HS-27A (cell line): Measurements from ENCODE around the gene FAM171A1.
"Not testable (repeated sequence)": the region's sequence is repeated elsewhere in the genome, so short reads cannot be mapped to it uniquely, and the experiment has no call there.

Source experiments
- DNase-seq: peaks from one replicate; pipeline ENCODE4 v3.0.0-alpha.2; 2012; ENCODE audit warnings: low read depth, missing footprints

Gene FAM171A1

DNA sequence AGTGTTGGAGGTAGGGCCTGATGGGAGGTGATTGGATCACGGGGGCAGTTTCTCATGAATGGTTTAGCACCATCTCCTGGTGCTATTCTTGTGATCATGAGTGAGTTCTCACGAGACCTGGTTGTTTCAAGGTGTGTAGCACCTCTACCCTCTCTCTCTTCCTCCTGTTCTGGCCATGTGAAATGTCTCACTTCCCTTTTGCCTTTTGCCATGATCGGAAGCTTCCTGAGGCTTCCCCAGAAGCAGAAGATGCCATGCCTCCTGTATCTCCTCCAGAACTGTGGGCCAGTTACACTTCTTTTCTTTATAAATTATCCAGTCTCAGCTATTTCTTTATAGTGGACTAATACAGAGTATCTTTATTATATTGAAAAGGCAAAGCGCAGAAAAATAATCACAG, 90.1 kb downstream of the FAM171A1 start:
- DNase-seq, result no peak

DNA sequence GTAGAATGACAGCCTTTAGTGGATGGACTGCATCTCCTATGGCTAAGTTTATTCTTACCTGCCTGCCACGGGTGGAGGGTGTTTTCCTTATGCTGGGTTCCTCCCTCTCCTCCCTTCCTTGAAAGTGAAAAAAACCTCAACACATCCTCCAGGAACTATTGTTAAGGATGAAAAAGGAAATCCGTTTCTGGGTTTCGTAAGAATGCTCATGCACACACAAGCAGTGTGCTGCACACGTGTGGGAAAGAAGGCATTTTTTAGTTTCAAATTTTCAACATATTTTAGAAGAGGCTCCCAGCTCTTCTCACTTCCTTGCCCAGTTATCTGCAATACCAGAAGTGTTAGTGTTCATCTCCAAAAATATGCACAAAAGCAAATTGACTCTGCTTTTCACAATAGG, 90.6 kb downstream of the FAM171A1 start:
- DNase-seq, result no peak

DNA sequence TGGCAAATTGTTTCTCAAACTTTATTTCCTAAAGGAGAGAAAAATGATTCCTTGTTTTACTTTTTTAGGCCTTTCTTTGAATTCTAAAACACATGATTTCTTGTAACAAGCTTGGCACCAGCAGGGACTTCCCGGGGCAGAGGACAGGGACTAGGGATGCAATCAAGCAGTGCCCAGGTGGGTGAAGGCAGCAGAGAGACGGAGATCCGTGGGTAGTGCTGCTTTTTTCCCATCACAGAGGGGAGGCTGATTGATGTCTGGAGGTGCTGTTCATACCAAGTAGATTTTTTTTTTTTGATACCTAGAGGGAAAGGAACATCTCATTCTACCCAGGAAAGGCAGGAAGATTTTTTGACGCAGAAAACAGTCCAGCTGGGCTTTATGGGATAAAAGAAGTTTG, 91.9 kb downstream of the FAM171A1 start:
- DNase-seq, result no peak

DNA sequence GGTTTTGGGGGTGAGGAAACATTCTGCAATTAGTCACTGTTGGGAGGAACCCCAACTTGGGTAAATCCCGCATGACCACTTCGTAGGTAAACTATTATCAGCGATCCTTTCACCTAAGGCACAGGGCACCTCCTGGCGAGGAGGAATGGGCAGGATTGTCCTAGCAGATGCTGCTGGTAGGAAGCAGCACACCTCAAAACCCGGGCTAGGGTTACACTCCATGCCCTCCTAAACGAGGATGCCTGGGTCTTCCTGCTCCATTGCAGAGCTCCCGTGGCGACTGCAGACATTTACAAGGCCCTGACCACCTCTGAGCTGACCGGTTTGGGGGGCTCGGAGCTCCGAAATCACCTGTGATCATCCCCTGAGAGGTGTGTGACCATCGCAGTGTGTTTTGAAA, 92.3 kb downstream of the FAM171A1 start:
- DNase-seq, result no peak

DNA sequence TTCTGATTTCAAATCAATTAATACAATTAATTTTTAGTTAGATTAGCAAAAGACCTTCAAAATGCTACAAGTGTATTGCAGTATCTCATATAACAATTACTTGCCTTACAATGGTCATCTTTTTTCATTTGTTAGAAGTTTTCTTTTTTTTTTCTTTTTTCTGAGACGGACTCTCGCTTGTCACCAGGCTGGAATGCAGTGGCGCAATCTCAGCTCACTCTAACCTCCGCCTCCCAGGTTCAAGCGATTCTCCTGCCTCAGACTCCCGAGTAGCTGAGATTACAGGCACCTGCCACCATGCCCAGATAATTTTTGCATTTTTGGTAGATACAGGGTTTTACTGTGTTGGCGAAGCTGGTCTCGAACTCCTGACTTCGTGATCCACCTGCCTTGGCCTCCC, 95.0 kb downstream of the FAM171A1 start:
- not testable (repeated sequence) for DNase-seq

DNA sequence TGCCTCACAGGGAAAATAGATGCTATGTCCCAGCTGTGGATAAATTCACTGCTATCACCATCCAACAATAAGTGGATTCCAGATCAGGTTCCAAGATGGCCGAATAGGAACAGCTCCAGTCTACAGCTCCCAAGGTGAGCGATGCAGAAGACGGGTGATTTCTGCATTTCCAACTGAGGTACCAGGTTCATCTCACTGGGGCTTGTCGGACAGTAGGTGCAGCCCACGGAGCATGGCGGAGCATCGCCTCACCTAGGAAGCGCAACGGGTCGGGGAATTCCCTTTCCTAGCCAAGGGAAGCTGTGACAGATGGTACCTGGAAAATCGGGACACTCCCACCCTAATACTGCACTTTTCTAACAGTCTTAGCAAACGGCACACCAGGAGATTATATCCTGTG, 101.3 kb downstream of the FAM171A1 start:
- not testable (repeated sequence) for DNase-seq

DNA sequence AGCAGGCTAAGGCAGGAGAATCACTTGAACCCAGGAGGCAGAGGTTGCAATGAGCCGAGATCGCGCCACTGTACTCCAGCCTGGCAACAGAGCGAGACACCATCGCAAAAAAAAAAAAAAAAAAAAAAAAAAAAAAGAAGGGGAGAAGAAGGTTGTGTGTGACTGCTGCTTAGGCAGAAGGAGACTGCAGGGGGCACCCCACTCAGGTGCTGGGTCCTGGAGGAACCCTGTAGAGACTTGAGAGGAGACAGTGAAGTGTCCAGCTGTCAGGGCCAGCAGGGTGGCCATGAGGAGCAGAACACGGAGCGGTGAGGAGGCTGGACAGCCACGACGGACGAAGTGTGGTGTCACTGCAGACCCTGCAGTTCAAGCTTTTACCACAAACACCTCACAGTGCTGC, 103.6 kb downstream of the FAM171A1 start:
- no peak for DNase-seq

DNA sequence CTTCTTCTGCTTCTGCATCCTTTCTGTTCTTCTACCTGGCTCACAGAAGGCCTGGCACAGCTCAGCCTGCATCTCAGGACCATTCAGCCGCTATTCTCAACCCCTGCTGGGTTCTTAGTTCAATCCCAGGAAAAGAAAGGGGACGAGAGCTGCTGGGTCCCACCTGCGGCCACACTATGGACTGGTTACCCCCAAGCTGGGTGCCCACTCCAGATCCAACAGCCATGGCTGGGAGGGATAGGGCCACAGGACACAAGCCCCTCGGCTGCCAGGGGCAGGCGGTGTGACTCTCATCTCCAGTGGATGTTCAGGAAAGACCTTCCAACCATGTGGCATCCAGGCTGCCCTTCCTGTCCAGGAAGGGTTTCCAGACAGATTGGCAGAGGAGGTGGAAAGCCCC, 105.0 kb downstream of the FAM171A1 start:
- DNase-seq, result no peak

DNA sequence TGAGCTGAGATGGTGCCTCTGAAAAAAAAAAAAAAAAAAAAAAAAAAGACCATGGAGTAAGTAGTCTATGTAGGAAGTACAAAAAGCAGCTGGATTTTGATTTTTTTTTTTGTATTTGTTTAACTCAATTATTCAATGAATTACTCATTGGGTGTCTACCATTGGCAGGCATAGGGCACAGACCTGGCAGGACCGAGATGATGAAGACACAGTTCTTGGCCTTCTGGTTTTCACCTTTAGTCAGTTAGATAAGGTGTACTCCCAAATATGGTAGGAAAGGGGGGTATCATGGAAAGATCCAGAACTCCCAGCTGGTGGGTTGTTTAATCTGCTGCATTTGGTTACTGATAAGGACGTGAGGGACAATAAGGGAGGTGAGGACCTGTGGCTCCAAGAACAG, 105.5 kb downstream of the FAM171A1 start:
- no peak for DNase-seq

DNA sequence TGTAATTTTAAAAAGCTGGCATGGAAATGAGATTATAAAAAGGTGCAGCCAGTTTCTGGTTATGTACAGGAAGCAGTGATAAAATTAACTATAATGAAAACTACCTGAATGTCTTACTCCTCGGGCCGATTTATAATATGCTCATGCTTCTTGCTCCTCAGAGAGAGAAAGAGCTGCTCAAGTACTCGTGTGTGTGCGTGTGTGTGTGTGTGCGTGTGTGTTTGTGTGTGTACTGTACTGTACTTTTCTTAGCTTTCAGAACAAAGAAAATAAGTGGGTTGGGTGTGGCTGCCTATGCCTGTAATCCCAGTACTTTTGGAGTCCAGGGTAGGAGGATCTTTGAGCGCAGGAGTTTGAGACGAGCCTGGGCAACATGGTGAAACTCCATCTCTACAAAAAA, 106.0 kb downstream of the FAM171A1 start:
- no peak for DNase-seq

DNA sequence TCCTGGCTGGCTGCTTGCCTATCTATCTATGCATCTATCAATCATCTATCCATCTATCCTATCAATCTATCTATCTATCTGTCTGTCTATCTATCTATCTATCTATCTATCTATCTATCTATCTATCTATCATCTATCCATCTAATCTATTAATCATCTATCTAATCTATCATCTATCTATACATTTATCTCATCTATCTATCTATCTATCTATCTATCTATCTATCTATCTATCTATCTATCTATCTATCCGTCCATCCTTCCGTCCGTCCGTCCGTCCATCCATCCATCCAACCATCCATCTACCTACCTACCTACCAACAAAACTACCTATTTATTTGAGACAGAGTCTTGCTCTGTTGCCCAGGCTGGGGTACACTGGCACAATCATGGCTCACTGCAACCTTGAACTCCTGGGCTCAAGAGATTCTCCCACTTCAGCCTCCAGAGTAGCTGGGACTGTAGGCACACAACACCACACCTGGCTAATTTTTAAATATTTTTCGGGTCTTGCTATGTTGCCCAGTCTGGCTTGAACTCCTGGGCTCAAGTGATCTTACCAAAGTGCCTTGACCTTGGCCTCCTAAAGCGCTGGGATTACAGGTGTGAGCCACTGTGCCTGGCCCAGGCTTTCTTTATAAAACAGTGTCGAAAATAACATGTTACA, 107.3 kb downstream of the FAM171A1 start:
- no peak for DNase-seq

DNA sequence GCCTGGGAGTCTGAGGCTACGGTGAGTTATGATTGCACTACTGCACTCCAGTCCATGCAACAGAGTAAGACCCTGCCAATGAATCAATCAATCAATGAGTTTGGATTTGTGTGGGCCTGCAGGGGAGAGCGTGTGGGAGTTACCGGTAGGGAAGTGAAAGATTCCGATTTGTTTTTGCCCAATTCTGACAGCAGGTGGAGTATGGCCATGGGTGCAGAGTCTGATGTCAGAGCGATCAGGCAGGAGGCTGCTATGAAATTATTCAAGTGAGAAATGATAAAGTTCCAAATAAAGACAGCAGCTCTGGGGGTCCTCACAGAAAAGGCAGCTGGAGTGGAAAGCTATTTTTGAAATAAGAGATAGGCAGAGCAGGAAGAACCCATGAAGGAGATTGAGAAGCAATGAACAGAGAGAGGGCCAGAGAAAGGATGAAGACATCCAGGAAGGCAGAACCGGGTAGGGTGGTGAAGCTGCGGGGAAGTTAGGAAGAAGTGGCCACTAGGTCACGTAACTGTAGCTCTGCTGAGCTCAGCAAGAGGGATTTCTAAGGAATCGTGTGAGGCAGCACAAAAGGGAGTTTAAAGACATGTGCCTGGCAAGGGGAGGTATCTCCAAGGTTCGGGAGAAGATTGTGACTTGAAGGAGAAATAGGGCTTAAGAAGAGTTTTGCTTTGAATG, 108.9 kb downstream of the FAM171A1 start:
- no peak for DNase-seq

DNA sequence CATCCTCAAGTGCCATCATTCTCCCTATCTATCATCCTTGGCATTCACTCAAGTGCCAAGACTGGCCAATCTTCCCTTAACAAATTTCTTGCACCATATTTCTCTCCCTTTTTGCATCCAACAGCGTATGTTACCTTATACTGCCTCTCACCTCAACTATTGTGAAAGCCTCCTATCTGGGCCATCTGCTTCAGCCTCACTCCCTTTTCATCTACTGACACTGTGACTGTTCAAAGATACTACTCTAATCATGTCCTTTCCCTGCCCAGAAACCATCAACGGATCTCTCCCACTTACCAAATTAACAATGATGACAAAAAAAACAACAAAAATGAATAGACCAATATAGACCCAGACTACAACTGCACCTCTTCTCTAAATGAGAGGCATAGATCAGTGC, 112.0 kb downstream of the FAM171A1 start:
- no peak for DNase-seq

DNA sequence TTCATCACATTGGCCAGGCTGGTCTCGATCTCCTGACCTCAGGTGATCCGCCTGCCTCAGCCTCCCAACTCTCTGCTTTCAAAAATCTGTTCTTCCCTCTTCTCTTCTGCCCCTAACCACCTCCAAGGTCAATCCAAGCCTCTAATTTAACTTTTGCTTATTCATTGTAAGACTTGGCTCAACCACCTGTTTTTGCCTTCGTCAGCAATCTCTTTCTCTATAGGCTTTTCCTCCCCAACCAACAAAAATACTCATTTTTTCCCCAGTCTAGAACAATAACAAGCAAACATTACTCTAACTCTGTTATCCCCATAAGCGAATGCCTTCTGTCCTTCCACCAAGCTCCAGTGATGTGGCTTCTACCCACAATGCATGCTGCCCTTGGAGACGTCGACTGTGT, 112.8 kb downstream of the FAM171A1 start:
- DNase-seq, result no peak

DNA sequence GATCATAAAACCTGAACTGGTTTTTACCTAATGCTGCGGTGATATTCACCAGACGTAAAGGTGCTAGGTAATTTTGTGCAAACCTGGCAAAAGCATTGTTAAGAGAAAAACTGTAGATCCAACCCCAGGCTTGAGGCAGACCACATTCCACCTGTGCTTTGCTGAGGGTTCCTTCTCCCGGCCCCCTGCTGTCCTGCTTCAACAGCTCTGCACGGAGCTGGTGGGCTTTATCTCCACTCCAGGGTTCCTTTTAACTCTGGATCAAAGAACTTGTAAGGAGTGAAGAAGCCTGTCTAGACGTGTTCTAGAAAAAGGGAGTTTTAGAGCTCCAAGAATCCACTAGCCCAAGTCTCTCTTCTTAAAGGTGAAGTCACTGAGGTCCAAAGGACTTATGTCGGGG, 115.1 kb downstream of the FAM171A1 start:
- no peak for DNase-seq

DNA sequence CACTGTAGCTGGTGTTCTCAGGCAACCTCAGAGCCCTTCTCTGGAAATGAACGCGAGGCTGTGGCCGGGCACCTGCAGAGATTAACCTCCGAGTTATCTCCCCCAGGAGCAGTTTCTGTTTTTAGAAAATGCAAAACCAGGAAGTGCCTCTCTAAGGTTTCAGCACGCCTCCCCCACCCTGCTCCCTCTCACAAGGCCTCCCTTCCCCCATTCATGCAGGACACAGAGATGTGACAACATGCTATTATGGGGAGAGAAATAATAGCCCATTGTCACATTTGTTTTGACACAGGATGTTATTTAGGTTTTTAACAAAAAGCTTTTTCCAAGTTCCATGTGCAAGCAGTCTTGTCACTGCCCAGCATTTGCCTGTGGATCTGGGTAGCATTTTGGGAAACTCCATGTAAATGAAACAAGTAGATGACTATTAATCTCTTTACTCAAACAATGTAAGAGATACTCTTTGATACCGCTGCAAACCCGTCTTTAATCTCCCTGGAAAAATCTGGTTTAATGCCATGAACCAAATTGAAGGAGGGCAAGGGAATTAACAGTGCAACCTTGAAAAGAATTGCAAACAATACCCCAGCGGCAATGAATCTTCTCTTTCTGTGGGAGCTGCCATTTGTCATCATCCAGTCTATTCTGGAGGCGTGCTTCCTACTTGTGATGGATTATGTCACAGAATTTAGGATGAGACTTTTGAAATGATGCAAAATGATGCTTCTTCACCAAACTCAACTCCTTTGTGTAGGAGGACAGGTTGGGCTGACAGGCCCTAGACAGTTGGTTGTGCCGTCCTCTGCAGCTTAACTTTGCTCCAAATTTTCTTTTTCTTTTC, 116.1 kb downstream of the FAM171A1 start:
- no peak for DNase-seq

DNA sequence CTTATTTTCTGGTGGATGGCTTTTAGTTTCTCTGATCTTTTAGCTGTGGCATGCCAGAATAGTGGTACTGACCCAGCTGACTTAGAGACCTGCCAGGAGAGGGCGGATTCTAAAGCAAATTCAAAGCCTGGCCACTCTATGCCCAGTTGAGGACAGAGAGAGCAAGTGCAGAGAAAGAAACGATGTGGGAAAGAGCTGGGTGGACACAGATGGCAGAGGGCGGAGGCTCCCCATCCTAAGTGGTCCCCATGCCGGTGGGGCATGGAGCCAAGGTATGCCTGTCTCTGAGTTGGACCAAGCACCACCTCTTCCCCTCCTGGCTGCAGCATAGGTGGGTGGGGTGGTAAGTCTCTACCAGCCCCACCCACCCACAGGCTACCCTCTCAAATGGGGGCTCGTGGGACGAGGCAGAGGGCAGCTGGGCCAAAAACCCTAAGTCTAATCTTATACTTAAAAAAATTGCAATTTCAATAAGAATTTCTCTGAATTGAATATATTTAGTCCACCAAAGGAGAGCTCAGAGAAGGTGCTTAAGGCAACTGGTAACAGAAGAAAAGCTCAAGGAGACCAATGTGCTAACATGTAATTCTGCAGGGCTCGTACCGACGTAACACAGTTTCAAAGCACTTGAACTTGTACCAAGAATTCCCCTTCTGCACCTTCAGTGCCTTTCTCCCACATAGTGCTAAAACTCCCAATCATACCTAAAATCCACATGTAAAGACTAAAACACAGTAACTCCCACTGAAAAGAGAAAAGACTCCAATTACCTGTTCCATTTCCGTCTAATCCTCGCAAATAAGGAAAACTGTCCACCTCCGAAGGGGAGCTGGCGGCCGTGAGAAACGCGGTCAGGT, 116.9 kb downstream of the FAM171A1 start:
- no peak for DNase-seq

DNA sequence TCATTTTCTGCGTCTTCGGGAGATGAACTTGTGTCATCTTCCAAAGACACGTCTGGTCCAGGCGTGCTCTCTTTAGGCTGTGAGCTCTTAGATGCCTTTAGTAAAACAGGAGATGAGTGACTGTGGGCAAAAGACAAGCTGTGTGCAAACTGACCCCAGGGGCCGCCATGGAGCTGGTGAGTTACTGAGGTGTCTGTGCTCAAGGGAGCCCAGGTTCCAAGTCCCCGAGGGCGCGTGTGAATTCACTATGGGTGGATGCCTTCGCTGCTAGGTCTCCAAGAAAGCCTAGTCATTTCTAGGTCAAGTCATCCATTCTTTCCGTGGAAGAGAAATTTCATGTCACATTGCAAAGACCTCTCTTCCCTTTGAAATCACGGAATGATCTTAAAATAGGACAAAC, 118.7 kb downstream of the FAM171A1 start:
- DNase-seq, result no peak

DNA sequence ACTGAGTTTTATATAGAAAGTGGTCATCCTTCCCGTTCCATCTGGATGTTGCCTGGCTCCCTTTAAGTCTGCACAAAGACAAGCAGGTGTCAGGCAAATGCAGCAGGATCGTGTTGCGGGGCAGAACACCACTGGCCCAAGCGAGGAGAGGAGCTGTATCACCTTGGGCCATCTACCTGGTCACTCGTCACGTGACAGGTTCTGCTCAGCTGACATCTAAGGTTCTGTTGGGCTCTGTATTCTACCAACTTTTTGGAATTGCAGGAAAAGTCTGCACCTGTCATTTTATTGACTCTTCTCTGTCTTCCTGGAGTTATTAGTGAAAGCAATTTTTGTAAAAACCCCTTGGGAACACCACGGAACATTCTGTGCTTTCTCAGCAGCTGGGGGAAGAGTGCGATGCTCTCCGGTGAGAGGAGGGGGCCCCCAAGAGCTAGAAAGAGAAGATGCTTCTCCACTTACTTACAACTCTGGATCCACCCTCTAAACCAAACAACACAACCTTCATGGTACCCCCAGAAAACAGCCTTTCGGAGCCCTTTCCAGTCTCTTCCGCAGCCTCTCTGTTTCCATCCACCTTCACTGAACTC, 119.2 kb downstream of the FAM171A1 start:
- DNase-seq, result no peak

DNA sequence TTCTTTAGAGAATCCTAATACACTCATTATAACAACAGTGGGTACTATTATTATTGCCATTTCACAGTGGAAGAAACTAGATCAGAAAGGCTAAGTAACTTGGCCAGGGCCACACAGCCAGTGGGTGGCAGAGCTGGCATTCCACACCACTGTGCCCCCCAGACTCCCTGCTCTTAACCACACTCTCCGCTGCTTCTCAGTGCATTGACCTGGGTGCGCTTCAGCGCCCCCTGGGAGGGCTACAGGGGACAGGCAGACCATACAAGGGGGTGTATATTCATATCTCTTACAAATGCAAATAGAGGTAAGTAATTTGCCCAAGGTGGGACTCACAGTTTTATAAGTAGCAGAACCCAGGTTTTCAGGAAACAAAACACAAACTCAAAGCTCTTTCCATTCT, 125.6 kb downstream of the FAM171A1 start:
- no peak for DNase-seq

DNA sequence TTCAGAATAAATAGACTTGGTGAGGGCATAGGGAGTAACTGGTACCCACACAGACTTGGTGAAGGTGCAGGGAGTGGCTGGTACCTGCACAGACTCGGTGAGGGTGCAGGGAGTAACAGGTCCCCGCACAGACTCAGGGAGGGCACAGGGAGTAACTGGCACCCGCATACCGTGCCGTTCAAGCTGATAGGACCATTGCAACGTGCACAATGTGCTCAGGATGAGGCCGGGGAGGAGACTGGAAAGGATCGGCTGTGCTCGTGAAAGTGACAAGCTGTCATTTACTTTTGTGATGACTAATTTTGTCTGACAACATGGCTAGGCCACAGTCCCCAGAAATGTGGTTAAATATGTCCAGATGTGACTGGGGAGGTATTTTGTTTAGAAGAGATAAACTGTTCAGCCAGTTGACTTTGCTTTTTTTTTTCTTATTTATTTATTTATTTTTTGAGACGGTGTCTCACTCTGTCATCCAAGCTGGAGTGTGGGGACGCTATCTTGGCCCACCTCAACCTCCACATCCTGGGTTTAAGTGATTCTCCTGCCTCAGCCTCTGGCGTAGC, 126.4 kb downstream of the FAM171A1 start:
- no peak for DNase-seq
